Psoas muscle (tissue), 8 donors: ENCODE data around the gene AUTS2. TPM values are rescaled to one million over a fixed set of nuclear protein-coding genes. Genes with fewer than 3 reads are reported as not detected.
A peak's percentile ranks its signal among the peaks of the same experiment; 100 is the strongest.

Source experiments
- ATAC-seq, 4 donors: fragments of 200-7000 bp; cut with Tn5 transposase; one replicate each; pipeline ENCODE4 v1.9.1; 2020; ENCODE audit warnings: moderate library complexity in 3 of 4, mild to moderate bottlenecking in 2 of 4
- DNase-seq, 2 donors: peaks; one replicate each; pipeline ENCODE4 v3.0.0-alpha.2; 2020
- H3K27ac ChIP-seq: fragments of 200-600 bp; one replicate; pipeline ENCODE4 v1.8.0; 2022
- H3K27me3 ChIP-seq, 3 donors: fragments of 200-600 bp in 1 of 3; one replicate each; pipeline versions ENCODE4 v1.6.1 to v1.8.0; 2013 to 2022; ENCODE audit warnings: low read length in 2 of 3, mild to moderate bottlenecking in 2 of 3, moderate library complexity in 1 of 3; ENCODE audit not compliant: insufficient read depth in 3 of 3
- H3K36me3 ChIP-seq, 2 donors: fragments of 200-600 bp in 1 of 2; one replicate each; pipeline versions ENCODE4 v1.6.1 to v1.8.0; 2013 to 2022; ENCODE audit warnings: low read depth in 1 of 2, mild to moderate bottlenecking in 1 of 2, moderate library complexity in 1 of 2; ENCODE audit not compliant: insufficient read depth in 1 of 2
- H3K4me1 ChIP-seq: fragments of 200-600 bp; one replicate; pipeline ENCODE4 v1.8.0; 2022
- H3K4me3 ChIP-seq: fragments of 200-600 bp; one replicate; pipeline ENCODE4 v1.8.0; 2022; ENCODE audit warnings: mild to moderate bottlenecking
- H3K9me3 ChIP-seq: fragments of 200-600 bp; one replicate; pipeline ENCODE4 v1.8.0; 2022
- WGBS, 3 donors: extraction: QIAGEN DNeasy Blood & Tissue Kit; methylation state at CpG; one replicate each; pipeline versions ENCODE4 v1.1.6 to v1.1.7; 2013; 5-methylcytosine and 5-hydroxymethylcytosine counted together
- intact Hi-C, 2 donors: fragments of 100-400 bp; cut with DNase I; formaldehyde crosslinking; loops; one replicate each; pipeline versions ENCODE4 v1.11.0 to v1.14.2; 2022
- polyA plus RNA-seq, 3 donors: library from polyadenylated mRNA; stranded (reverse); fragments of 200-250 nt; gene quantifications; one replicate each; pipeline ENCODE4 v1.2.3, GENCODE V29; 2013
- total RNA-seq, 4 donors: library from RNA; stranded (reverse); fragmentation: NEBNext Ultra II Directional in 2 of 4; extraction: Animal tissue kit (Norgen Biotek cat#: 25700) in 2 of 4; gene quantifications; one replicate each; pipeline versions ENCODE4 v1.2.1 to v1.2.4, GENCODE V29; 2021 to 2023
- TF ChIP-seq, protein P1 (sequence below): fragments of 200-600 bp; IDR thresholded peaks from one replicate; pipeline ENCODE4 v1.8.0; 2022; ENCODE audit warnings: antibody characterized with exemption
- donor health status: healthy with polysubstance abuse.
- donor health status: DM: no; HTN: no; CAD: no; lungs with moderate emphysema.
- donor health status: Bipolar disorder and iron deficiency.
- donor health status: healthy.
- donor health status: DM: yes; HTN: yes; CAD: no.
- donor health status: DM: no; HTN: no; CAD: no.
- donor health status: DM: no; HTN: no; CAD: no.
- donor health status: DM: yes; HTN: yes; CAD: no.

Gene AUTS2
- total and polyA plus RNA-seq, 7 donors: 5.0 to 33.5 (median 14.3) TPM

DNA sequence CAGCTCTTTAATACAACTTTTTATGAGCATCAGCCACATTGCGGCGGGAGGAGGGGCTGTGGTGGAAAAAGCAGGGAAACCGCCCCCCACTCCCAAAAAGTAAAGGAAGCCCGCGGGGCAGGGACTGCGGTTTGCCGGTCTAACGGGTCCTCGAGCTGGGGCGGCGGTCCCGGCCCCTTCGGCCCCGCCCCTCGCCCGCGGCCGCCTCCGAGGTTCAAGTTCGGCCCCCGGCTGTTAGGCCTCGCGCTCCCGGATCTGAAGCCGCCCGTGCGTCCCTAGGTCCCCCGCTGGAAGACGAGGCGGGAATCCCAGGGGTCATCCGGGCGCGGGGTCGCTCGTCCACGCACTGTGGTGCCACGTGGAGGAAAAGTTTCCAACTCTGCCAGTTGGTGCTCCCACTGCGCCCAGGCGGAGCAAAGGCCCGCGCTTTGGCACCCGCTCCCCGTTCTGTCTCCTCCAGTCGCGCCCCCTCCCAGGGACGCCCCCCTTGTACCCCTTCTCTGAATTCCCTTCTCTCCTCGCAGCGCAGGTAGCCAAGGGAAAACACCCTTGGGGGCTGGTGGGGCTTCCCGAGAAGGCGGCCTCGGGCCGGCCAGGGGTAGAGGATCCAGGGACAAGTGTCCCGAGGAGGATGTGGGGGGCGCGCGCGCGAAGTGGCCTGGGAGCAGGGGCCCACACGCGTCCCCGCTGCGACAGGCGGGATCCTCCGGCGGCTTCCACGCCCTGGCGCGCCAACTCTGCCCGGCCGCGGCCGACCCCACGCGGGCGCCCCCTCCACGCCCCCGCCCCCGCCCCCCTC is 798 bp upstream of the AUTS2 start:
- ATAC-seq: peak; percentile 9 to 53 (median 28)
- Histone ChIP-seq H3K4me1 (peaks cover 3% of the 10 kb centered on the region), H3K4me3 (peak overlapping the region; percentile 91), H3K36me3 (no peaks in the 10 kb centered on the region), H3K27ac (peak overlapping the region; percentile 87), H3K9me3 (no peaks in the 10 kb centered on the region), H3K27me3 (no peaks in the 10 kb centered on the region)
- TF ChIP-seq, protein P1, sequence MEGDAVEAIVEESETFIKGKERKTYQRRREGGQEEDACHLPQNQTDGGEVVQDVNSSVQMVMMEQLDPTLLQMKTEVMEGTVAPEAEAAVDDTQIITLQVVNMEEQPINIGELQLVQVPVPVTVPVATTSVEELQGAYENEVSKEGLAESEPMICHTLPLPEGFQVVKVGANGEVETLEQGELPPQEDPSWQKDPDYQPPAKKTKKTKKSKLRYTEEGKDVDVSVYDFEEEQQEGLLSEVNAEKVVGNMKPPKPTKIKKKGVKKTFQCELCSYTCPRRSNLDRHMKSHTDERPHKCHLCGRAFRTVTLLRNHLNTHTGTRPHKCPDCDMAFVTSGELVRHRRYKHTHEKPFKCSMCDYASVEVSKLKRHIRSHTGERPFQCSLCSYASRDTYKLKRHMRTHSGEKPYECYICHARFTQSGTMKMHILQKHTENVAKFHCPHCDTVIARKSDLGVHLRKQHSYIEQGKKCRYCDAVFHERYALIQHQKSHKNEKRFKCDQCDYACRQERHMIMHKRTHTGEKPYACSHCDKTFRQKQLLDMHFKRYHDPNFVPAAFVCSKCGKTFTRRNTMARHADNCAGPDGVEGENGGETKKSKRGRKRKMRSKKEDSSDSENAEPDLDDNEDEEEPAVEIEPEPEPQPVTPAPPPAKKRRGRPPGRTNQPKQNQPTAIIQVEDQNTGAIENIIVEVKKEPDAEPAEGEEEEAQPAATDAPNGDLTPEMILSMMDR: no peak
- intact Hi-C loops: loop anchor here in 1 of 2 donors (5.0 to 10.0 kb wide), 2 partner anchors 80 to 133 kb away; no protein-coding TSS in a partner anchor
- DNase-seq: peak; percentile 62 to 66
- WGBS, 3 donors: 1% methylated on average over 53 to 78 of the region's 78 CpGs

DNA sequence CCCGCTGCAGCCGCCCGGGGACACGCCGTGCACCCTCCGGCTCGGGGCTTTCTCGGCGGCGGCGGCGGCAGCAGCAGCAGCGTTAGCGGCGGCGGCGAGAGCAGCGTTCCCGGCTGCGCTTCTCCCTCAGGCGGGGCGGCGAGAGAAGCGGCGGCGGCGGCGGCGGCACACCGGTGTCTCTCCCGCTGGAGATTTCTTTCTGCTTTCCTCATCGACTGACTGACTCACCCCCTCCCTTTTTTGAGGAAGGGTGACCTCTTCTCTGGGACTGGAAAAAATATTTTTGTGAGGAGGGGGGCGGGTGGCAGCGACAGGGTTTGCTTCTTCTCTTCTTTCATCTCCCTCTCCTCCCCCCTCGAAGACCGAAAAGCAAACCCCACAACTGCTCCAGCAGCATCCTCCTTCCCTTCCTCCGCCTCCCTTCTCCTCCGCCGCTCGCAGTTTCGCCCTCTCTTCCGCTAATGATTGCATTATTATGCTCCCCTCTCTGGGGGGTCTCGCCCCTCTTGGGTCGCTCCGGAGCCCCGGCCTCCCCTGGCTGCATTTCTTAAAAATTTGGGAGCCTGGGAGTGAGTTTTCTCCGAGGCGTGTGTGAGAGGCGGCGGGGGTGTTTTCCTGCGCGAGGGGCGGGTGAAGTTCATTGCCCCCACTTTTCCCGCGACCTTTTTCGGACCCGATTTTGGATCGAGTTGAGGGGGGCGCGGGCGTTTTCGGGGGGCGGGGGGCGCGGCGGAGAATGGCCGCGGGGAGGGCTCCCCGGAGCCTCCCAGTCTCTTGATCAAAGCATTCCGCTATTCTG is 411 bp downstream of the AUTS2 start:
- peak overlapping the region; percentile 91 for H3K4me3 ChIP-seq
- peaks cover 3% of the 10 kb centered on the region for H3K4me1 ChIP-seq
- 0 to 1% (median 1%) methylated on average over 36 to 70 of the region's 70 CpGs for WGBS, 3 donors
- no peaks in the 10 kb centered on the region for H3K36me3 ChIP-seq
- peak in 2 of 4 donors; percentile 11 to 16 for ATAC-seq
- TF ChIP-seq, protein P1: no peak
- H3K9me3 ChIP-seq: no peaks in the 10 kb centered on the region
- peak overlapping the region; percentile 87 for H3K27ac ChIP-seq
- DNase-seq: peak; percentile 26 to 62
- H3K27me3 ChIP-seq: no peaks in the 10 kb centered on the region
- intact Hi-C loops: loop anchor here in 1 of 2 donors (5.0 to 10.0 kb wide), 2 partner anchors 81 to 134 kb away; no protein-coding TSS in a partner anchor

DNA sequence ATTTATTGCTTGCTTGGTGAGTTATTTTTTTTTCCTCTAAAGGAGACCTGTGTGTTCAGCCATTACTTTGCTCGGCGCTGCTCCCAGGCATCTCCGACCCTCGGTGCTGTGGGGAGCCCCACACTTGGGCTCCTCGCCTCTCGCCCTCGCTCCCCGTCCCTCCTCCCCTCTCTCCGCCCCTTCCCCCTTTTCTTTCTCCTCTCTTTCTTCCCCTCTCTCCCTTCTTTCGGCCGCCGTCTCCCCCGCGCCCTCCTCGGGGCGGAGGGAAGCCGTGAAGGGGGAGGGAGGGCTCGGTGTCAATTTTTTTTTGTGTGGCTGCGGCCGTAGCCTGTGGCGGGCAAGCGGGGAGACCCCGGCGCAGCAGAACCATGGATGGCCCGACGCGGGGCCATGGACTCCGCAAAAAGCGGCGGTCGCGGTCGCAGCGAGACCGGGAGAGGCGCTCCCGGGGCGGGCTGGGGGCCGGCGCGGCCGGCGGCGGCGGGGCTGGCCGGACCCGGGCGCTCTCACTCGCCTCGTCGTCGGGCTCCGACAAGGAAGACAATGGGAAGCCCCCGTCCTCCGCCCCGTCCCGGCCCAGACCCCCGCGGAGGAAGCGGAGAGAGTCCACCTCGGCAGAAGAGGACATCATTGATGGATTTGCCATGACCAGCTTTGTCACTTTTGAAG is 1.1 kb downstream of the AUTS2 start:
- intact Hi-C loops: loop anchor here in 1 of 2 donors (5.0 to 10.0 kb wide), 2 partner anchors 82 to 135 kb away; no protein-coding TSS in a partner anchor
- DNase-seq: peak in 1 of 2 donors; percentile 19

More for the DNA sequence above, 1.1 kb downstream of the AUTS2 start:
- peak overlapping the region; percentile 23 for H3K27ac ChIP-seq
- WGBS, 3 donors: 0 to 1% (median 1%) methylated on average over 44 to 61 of the region's 61 CpGs
- peak in 1 of 4 donors; percentile 23 for ATAC-seq
- no peaks in the 10 kb centered on the region for H3K36me3 ChIP-seq
- H3K4me1 ChIP-seq: peaks cover 3% of the 10 kb centered on the region
- H3K27me3 ChIP-seq: no peaks in the 10 kb centered on the region
- peak overlapping the region; percentile 91 for H3K4me3 ChIP-seq
- H3K9me3 ChIP-seq: no peaks in the 10 kb centered on the region
- TF ChIP-seq, protein P1: no peak
